Left lung (tissue), 10 donors: ENCODE results near the gene BASP1. TPM values are rescaled to one million over a fixed set of nuclear protein-coding genes. Genes with fewer than 3 reads are reported as not detected.

ENCODE experiments used
- ATAC-seq: fragments of 200-7000 bp; cut with Tn5 transposase; one replicate; pipeline ENCODE4 v1.9.1; 2020; ENCODE audit warnings: moderate library complexity
- DNase-seq, 4 donors: peaks; one replicate each; pipeline ENCODE4 v3.0.0-alpha.2; 2013 to 2020
- H3K27ac ChIP-seq, 2 donors: fragments of 200-600 bp; sonication (generic) in 1 of 2; one replicate each; pipeline versions ENCODE4 v1.5.0 to v1.8.0; 2020 to 2021
- H3K27me3 ChIP-seq, 2 donors: fragments of 200-600 bp; sonication (generic) in 1 of 2; one replicate each; pipeline versions ENCODE4 v1.5.0 to v1.8.0; 2020 to 2021
- H3K36me3 ChIP-seq, 2 donors: fragments of 200-600 bp; sonication (generic) in 1 of 2; one replicate each; pipeline versions ENCODE4 v1.5.0 to v1.8.0; 2020 to 2021
- H3K4me1 ChIP-seq, 2 donors: fragments of 200-600 bp; one replicate each; pipeline ENCODE4 v1.8.0; 2021
- H3K4me3 ChIP-seq, 2 donors: fragments of 200-600 bp; sonication (generic) in 1 of 2; one replicate each; pipeline versions ENCODE4 v1.5.0 to v1.8.0; 2020 to 2021; ENCODE audit warnings: mild to moderate bottlenecking in 1 of 2
- H3K9me3 ChIP-seq, 2 donors: fragments of 200-600 bp; sonication (generic) in 1 of 2; one replicate each; pipeline versions ENCODE4 v1.5.0 to v1.8.0; 2020 to 2021
- intact Hi-C, 2 donors: fragments of 100-400 bp; cut with DNase I; formaldehyde crosslinking; loops; one replicate each; pipeline versions ENCODE4 v1.11.2 to v1.14.2; 2022
- polyA plus RNA-seq, 6 donors: library from polyadenylated mRNA; unstranded; fragments of 120-200 nt; gene quantifications; one replicate each; pipeline ENCODE4 v1.2.1, GENCODE V29; 2013; ENCODE audit not compliant: insufficient read length in 6 of 6
- total RNA-seq, 2 donors: library from RNA; stranded (reverse); fragmentation: NEBNext Ultra II Directional; extraction: Animal tissue kit (Norgen Biotek cat#: 25700); gene quantifications; one replicate each; pipeline ENCODE4 v1.2.1, GENCODE V29; 2021
- TF ChIP-seq, protein P1 (sequence below), 2 donors: fragments of 200-600 bp; sonication (generic) in 1 of 2; IDR thresholded peaks; one replicate each; pipeline versions ENCODE4 v1.5.0 to v1.8.0; 2021; ENCODE audit warnings: antibody characterized with exemption in 2 of 2
- donor health status: DM: no; HTN: yes; CAD: no.
- donor health status: DM: no; HTN: no; CAD: no.

Gene BASP1
- total and polyA plus RNA-seq, 8 donors, result 22.9 to 63.2 (median 42.8) TPM

DNA sequence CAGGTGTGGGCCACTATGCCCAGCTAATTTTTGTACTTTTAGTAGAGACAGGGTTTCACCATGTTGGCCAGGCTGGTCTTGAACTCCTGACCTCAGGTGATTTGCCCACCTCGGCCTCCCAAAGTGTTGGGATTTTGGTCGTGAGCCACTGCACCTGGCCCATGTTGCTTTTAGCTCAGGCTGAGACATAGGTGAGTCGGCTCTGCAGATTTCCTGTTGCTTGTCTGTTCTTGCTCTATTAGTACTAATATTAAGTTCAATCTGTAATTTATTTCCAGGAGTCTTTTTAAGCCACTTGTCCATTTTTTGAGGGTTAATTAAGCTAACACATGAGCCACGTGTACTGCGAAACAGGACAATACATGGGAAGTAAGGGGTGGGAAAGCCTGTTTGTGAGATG lies 21.4 kb upstream of the BASP1 start:
- intact Hi-C loops, result no loop called here
- no peak overlapping the region for H3K27ac ChIP-seq
- H3K4me3 ChIP-seq, result no peak overlapping the region
- no peaks in the 10 kb centered on the region for H3K4me1 ChIP-seq
- H3K27me3 ChIP-seq, result no peaks in the 10 kb centered on the region
- ATAC-seq (no peak), DNase-seq (no peak)
- no peaks in the 10 kb centered on the region for H3K36me3 ChIP-seq
- TF ChIP-seq, protein P1, sequence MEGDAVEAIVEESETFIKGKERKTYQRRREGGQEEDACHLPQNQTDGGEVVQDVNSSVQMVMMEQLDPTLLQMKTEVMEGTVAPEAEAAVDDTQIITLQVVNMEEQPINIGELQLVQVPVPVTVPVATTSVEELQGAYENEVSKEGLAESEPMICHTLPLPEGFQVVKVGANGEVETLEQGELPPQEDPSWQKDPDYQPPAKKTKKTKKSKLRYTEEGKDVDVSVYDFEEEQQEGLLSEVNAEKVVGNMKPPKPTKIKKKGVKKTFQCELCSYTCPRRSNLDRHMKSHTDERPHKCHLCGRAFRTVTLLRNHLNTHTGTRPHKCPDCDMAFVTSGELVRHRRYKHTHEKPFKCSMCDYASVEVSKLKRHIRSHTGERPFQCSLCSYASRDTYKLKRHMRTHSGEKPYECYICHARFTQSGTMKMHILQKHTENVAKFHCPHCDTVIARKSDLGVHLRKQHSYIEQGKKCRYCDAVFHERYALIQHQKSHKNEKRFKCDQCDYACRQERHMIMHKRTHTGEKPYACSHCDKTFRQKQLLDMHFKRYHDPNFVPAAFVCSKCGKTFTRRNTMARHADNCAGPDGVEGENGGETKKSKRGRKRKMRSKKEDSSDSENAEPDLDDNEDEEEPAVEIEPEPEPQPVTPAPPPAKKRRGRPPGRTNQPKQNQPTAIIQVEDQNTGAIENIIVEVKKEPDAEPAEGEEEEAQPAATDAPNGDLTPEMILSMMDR (IDR thresholded peaks at IDR 0.05), result no peak
- H3K9me3 ChIP-seq, result peaks cover 0 to 7% of the 10 kb centered on the region in 2 donors

DNA sequence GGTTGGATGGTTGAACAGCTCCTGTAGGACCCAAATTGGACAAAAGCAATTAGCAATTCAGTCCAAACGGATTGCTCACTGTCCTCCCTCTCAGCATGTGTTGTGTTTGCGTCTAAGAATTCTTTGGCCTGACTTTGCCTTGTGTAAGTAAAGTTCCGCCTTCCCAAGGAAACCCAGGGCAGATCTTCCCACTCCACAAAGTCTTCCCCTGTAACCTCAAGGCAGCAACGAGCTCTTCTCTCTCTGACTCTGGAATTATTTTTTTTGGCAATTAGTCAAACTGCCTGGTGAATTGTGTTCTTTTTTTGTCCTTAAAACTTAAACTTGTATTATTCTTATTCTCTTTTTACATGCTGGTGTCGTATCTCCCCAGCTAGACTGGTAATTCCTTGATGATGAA lies 20.7 kb upstream of the BASP1 start:
- H3K36me3 ChIP-seq, result no peaks in the 10 kb centered on the region
- H3K4me1 ChIP-seq, result no peaks in the 10 kb centered on the region
- intact Hi-C loops, result no loop called here
- H3K27ac ChIP-seq, result no peak overlapping the region
- peaks cover 0 to 7% of the 10 kb centered on the region in 2 donors for H3K9me3 ChIP-seq
- no peaks in the 10 kb centered on the region for H3K27me3 ChIP-seq
- no peak for DNase-seq
- H3K4me3 ChIP-seq, result no peak overlapping the region
- TF ChIP-seq, protein P1 (IDR thresholded peaks at IDR 0.05), result no peak
- ATAC-seq, result no peak

DNA sequence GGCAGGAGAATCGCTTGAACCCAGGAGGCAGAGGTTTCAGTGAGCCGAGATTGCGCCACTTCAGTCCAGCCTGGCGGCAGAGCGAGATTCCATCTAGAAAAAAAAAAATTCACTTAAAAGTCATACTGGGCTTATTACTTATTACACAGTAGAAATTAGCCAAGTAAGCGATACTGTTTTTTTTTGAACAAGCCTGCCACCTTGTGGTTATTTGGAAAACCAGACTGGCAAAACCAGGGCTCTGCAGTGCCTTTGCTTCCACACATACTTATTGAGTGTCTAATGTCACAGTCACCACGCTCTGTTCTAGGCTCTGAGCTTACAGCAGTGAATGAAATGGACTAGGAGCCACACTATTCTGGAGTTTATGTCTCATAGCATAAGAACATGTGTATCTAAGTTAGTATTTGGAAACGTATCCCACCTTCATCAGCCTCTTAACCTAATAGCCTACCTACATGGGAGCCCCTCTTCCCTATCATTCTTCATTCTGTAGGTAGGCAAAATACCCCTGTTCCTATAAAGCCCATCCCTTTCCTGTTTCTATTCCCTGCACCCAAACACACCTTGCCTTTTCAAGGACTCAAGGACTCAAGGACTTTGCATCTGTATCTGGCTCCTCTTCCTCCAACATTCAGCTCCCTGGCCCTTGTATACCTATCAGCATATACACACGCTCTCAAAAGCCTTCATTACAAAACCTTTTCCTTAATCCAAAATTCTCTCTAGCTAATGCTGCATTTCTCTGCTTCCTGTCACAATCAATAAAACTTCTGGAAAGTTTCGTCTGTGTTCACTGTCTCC lies 13.9 kb upstream of the BASP1 start:
- Histone ChIP-seq H3K27me3 (peaks cover 0 to 17% of the 10 kb centered on the region in 2 donors), H3K4me1 (no peaks in the 10 kb centered on the region), H3K27ac (no peak overlapping the region), H3K4me3 (no peak overlapping the region), H3K9me3 (no peaks in the 10 kb centered on the region), H3K36me3 (no peaks in the 10 kb centered on the region)
- TF ChIP-seq, protein P1 (IDR thresholded peaks at IDR 0.05), result peak; percentile 60 to 82
- DNase-seq, result peak in 2 of 4 donors; percentile 77 to 81
- intact Hi-C loops, result no loop called here
- peak; percentile 96 for ATAC-seq

DNA sequence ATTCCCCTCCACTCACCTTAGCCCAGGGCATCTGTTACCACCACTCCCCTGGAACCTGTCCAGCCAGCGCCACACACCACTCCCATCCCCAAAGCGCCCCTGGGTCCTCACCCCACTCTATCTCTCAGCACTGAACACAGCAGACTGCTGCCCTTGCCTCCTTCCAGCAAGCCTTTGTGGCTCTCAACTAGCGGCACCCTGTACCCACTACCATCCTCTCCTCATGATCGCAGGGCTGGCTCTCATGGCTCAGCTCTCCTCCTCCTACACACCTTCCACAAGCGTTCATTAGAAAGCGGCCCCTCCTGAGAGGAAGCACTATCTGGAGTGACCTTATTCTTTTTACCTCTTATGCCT lies 13.3 kb upstream of the BASP1 start:
- no peak for ATAC-seq
- H3K4me3 ChIP-seq, result no peak overlapping the region

DNA sequence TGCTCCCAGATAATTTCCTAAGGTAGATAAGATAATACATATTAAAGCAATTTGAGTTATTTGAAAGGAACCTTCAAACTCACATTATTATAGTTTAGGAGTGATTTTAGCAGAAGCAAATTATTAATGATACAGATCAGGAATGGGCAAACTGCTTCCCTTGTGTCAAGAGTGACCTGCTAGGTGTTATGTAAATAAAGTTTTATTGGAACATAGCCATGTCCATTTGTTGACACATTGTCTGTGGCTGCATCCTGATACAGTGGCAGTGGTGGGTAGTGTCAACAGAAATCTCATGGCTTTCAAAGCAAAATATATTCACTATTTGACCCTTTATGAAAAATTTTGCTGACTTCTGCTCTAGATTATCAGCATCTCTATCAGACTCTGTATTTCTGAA lies 11.4 kb upstream of the BASP1 start:
- H3K27me3 ChIP-seq, result peaks cover 0 to 17% of the 10 kb centered on the region in 2 donors

More for the DNA sequence above, 13.3 kb upstream of the BASP1 start:
- H3K27me3 ChIP-seq, result peaks cover 0 to 17% of the 10 kb centered on the region in 2 donors
- no peaks in the 10 kb centered on the region for H3K9me3 ChIP-seq
- no peak for DNase-seq
- no peak overlapping the region for H3K27ac ChIP-seq
- intact Hi-C loops, result no loop called here
- TF ChIP-seq, protein P1 (IDR thresholded peaks at IDR 0.05), result no peak
- no peaks in the 10 kb centered on the region for H3K36me3 ChIP-seq
- H3K4me1 ChIP-seq, result no peaks in the 10 kb centered on the region

More for the DNA sequence above, 11.4 kb upstream of the BASP1 start:
- no peak for ATAC-seq
- no peaks in the 10 kb centered on the region for H3K36me3 ChIP-seq
- no peaks in the 10 kb centered on the region for H3K4me1 ChIP-seq
- H3K27ac ChIP-seq, result no peak overlapping the region
- DNase-seq, result no peak
- H3K9me3 ChIP-seq, result no peaks in the 10 kb centered on the region
- TF ChIP-seq, protein P1 (IDR thresholded peaks at IDR 0.05), result no peak
- H3K4me3 ChIP-seq, result no peak overlapping the region
- intact Hi-C loops, result no loop called here
